Melanocyte of skin (primary cell): ENCODE results near the gene S100A6. TPM values are rescaled to one million over a fixed set of nuclear protein-coding genes. Genes with fewer than 3 reads are reported as not detected.

ENCODE experiments used
- total RNA-seq, 2 donors: library from RNA; depleted of rRNA; stranded (reverse); fragments of >200 nt; gene quantifications; 2 replicates each; pipeline ENCODE4 v1.2.3, GENCODE V29; 2012

S100A6 gene
- total RNA-seq: 100 to 1,000 TPM; 336 to 430 TPM

DNA sequence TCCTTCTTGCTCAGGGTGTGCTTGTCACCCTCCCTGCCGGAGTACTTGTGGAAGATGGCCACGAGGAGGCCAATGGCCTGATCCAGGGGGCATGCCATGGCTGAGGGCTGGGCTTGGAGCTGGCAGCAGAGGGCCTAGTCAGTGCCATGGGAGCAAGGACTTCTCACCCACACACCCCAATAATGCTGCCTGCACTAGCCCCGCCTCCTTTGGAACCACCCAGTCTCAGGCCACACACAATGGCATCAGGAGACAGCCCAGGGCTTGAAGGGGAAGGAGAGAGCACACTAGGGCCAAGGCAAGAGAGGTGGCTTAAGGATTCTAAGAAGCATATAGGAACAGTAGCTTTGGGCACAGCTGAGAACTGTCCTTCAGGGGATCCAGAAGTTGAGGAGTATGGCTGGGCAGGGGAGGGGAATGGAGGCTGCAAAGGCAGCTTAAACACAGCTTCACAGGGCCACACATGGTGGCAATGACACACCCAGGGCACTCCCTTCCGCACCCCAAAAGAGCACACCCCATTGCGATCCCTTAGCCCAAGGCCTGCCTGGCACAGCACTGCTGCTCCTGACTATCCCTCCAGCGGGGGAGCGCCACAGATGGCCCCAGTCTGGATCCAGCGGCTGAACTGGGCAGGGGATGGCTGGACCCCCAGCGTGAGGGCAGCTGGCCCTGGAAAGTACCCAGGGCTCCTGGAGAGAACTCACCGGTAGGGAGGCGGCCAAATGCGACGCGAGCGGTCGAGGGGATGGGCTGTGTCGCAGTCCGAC lies at the start of gene S100A6:
Gene S100A6 (minus strand): TSS at position 750 of the 770 bp plus-strand sequence. CDS start 652 bp downstream, at position 98.

DNA sequence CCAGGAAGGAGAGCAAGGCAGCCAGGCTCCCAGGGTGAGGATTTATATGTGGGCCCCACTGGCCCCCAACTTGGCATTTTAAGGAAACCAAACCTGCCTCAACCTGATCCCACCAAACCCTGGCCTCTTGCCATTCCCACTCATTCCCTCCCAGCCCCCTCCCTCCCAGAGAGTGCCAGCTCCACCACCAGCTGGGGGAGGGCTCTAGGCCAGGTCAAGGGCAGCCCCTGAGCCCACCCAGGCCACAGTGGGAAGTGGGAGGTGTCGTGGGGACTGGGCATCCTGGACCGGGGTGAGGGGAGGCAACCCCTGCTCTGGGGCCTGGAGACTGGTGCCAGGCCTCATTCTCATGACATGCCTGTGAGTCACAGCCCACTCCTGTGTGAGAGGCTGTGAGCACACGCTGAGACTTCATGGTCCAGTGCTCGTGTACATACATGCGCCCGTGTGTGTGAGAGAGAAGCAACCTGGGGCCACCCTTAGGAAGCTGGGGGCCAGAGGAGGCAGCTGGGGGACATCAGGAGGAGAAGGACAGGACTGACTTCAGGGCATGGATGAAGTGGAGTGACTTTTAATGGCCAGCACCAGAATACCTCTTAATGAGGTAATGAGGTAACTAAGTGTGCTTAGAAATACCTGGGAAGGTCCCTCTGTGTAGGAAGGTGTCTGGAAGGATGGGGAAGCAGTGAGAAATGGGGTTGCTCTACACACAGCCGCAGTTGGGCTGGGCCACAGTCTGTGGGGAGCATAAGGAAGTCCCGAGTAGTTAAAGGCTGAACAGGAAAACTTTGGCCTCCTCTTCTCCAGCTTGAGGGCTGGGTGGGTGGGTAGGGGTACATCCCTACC lies 30.0 kb upstream of the S100A6 start, which contains the start of gene S100A2:
Gene S100A2 (minus strand): TSS at position 316 of the 846 bp plus-strand sequence. CDS start 1,967 bp downstream, outside the sequence.

DNA sequence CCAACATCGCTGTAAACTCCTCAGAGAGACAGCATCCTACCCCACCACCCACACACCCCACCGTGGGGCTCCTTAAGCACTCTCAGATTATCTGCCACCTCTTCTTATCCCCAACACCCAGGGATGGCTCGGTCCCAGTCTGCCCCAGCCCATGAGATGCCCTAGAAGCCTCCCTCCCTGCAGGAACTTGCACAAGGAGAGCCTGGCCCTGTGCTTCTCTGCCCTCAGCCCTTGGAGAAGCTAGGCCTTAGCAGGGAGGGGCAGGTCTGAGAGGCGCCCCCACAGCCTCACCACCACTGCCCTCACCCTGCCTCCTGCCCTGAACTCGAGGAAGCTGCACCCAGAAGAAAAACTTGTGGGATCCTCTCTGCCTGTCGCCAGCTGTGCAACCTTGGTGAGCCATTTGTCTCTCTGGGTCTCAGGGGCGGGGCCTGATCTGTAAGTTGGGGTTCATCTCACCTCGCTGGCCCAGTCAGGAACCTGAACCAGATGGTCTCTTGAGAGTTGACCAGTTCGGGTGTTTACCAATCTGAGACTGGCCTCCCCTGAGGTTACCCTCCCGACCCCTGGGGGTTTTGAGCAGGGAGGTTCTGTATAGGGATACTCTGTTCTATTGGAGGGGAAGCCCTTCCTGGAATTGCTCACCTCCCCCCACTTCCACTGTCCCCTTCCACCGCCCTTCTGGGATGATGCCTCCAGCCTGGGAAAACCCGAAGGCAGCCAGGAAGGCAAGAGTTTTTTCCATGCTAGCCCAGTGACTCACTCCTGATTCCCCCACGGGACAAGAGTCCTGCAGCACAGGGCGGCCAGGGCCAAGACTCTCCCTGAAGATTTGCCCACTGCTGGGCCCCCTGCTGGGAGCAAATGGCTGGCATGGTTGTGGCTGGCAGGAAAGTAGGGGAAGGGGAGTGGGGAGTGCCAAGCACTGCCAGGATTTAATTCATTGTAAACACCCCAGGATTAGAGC lies 13.2 kb upstream of the S100A6 start, which contains the start of gene S100A3:
Gene S100A3 (minus strand): TSS at position 537 of the 967 bp plus-strand sequence. CDS start 773 bp downstream, outside the sequence.

DNA sequence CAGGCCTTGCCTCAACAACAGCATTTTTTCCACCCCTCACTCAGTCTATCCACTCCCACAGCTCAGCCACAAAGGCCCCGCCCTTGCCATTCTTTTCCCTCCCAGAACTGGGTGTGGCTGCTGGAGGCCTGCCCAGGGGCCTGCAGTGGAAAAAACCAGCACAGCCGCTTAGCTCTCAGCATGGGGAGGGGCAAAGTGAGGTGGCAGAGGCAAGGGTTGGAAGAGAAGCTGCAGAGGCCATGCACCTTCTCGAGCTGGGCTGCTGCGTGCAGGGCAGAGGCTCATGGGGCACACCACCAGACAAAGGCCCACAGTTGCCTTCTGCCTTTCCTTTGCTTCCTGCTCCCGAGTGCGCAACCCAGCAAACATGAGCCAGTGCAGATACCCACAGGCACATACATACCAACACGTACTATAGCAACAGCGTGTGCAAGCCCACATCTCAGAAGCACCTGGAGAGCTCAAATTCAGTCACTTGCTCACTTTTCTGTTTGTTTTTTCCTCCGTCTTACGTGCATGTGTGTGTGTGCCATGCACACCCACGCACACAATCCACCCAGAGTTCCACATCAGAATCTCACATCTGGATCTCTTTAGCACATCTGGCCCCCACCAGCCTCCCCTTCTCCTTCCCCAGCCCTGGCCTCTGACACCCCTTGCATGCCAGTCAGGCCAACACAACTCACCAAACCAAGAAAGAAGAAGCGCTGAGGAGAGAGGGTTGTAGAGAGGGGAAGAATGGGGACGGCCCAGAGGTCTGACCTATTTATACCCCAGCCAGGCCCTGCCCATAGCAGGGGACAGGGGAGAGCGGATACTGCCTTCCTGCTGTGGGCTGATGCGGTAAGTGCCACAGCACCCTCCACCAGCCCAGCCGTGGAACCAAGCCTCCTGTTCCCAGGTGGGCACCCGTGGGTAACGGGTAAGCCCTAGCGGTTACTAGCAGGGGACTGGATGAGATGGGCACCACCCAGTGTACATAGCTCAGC lies 9.6 kb upstream of the S100A6 start, which contains the start of gene S100A4:
Gene S100A4 (minus strand): TSS at position 740 of the 989 bp plus-strand sequence. CDS start 1,012 bp downstream, outside the sequence.

DNA sequence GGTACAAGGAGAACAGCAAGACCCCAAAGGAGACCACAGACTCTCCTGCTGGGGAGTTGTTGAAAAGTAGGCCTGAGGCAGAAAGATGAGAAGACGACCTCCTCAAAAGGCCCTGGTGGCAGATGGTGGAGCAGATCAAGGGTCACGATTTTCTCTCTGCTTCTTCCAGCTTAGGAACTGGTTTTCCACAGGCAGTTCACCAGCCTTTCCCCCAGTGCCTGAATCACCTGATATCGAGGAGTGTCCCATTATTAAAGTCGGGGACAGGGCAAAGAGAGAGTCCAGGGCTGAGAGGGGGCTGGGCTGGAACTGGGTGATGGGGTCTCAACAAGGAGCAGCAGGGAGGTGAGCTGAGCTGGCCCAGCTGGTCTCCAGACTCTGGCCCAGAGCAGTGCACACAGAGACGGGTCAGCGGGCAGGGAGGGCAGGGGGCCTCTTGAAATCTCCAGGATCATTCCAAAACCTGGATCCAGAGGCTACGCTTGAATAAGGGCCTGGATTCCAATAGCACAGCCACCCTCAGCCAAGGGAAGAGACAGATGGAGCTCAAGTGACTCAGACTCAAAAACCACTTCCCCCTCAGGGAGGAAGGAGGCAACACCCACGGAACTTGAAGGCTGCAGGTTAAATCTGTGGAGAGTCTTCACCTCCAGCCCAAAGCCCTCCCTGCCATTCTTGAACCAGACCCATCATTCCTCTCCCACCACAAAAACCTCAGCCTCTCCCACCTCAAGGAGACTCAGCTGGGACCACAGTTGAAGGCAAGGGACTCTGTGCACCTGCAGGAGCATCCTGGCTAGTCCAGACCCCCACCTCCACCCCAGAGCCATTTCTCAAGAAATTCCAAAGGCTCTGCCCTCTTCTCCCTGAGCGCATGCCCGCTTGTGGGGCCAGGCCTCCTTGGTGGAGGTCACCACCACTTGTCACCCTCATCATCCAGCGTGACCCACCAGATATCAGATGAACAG lies 4.9 kb upstream of the S100A6 start, which contains the start of gene S100A5:
Gene S100A5 (minus strand): TSS at position 541 of the 968 bp plus-strand sequence. CDS start 743 bp downstream, outside the sequence.

Other genes starting within 250 kb of the S100A6 start
- not detected for gene PGLYRP3, start 223.0 kb downstream of the S100A6 start, total RNA-seq
- not detected for gene PGLYRP4, start 187.2 kb downstream of the S100A6 start, total RNA-seq
- not detected for gene S100A9, start 178.1 kb downstream of the S100A6 start, total RNA-seq
- 1 to 10 TPM in 1 of 2 donors, not detected in 1; 1.0 TPM for gene S100A12, start 160.4 kb downstream of the S100A6 start, total RNA-seq
- not detected for gene S100A8, start 144.9 kb downstream of the S100A6 start, total RNA-seq
- not detected for gene S100A7A, start 119.5 kb downstream of the S100A6 start, total RNA-seq
- not detected for gene S100A7, start 75.3 kb downstream of the S100A6 start, total RNA-seq
- not detected for gene S100A5, start 4.9 kb upstream of the S100A6 start, total RNA-seq
- 1 to 10 TPM in 1 of 2 donors, under 1 TPM in 1; 0.67 to 1.7 TPM for gene S100A4, start 9.8 kb upstream of the S100A6 start, total RNA-seq
- gene S100A3, start 13.3 kb upstream of the S100A6 start, total RNA-seq: 1 to 10 TPM in 1 of 2 donors, not detected in 1; 1.3 TPM
- 1 to 10 TPM in 1 of 2 donors, under 1 TPM in 1; 0.34 to 1.3 TPM for gene S100A2, start 29.9 kb upstream of the S100A6 start, total RNA-seq
- gene S100A16, start 77.1 kb upstream of the S100A6 start, total RNA-seq: 10 to 100 TPM; 13.1 to 34.3 TPM
- gene S100A14, start 80.3 kb upstream of the S100A6 start, total RNA-seq: not detected
- gene S100A13, start 91.5 kb upstream of the S100A6 start, total RNA-seq: 10 to 100 TPM; 42.7 to 63.3 TPM
- 1 to 10 TPM; 1.7 to 4.1 TPM for gene S100A1, start 92.4 kb upstream of the S100A6 start, total RNA-seq
- 10 to 100 TPM; 27.2 to 37.0 TPM for gene CHTOP, start 98.1 kb upstream of the S100A6 start, total RNA-seq
- gene SNAPIN, start 122.7 kb upstream of the S100A6 start, total RNA-seq: 10 to 100 TPM; 46.8 to 53.6 TPM
- gene ILF2, start 135.0 kb upstream of the S100A6 start, total RNA-seq: 100 to 1,000 TPM; 137 to 213 TPM
- under 1 TPM; under 0.01 TPM for gene NPR1, start 142.7 kb upstream of the S100A6 start, total RNA-seq
- gene INTS3, start 192.1 kb upstream of the S100A6 start, total RNA-seq: 10 to 100 TPM; 41.0 to 44.0 TPM
- gene SLC27A3, start 239.4 kb upstream of the S100A6 start, total RNA-seq: 10 to 100 TPM; 27.2 to 59.3 TPM